ENCODE data around the gene ST8SIA1. TPM values are rescaled to one million over a fixed set of nuclear protein-coding genes. Genes with fewer than 3 reads are reported as not detected.

ST8SIA1 gene
- total and polyA plus RNA-seq, 2 of the 4 experiments (the other 2 are of a cell fraction): not detected

DNA sequence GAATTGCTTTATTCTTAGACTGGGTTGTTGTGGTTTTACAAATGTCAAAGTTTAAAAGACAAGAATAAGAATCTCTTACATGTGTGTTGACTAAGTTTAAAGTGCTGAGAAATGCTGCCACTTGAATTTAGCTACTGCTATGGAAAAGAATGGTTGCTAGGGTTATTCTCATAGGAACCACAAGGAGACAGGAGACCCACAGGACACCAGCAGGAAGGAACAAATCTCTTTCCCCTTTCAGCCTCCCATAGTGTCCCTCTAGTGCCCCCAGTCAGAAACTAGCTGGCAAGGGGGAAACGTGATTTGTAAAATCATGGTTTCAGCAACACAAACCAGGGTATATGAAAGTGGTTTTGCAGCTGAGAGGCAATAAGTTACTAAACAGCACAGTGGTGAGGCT lies 102.7 kb downstream of the ST8SIA1 start:
- Histone ChIP-seq H3K23ac (ENCODE audit: low read depth, low read length) (no peak overlapping the region), H4K5ac (ENCODE audit: low read depth, low read length) (peak overlapping the region; percentile 82; the same call in 1 of the 2 replicates), H2AK5ac (ENCODE audit: low read depth, low read length) (no peak overlapping the region), H3K36me3 (ENCODE audit: control insufficient read depth, insufficient read depth, low read length) (no peaks in the 10 kb centered on the region), H2BK20ac (ENCODE audit: low read depth, low read length) (no peak overlapping the region), H2BK5ac (ENCODE audit: low read depth, low read length, poor library complexity, severe bottlenecking) (no peak overlapping the region), H3K4ac (ENCODE audit: low read depth, low read length) (no peak overlapping the region), H3K27ac (ENCODE audit: insufficient read depth, low read length) (no peak overlapping the region), H3K27me3 (ENCODE audit: control insufficient read depth, insufficient read depth, low read length) (no peaks in the 10 kb centered on the region; the same call in 1 of the 2 replicates), H3K79me1 (ENCODE audit: low read depth in 1 of 2, low read length in 2 of 2) (no peaks in the 10 kb centered on the region), H3K9me3 (ENCODE audit: control insufficient read depth, insufficient read depth, low read length) (no peaks in the 10 kb centered on the region), H2BK15ac (ENCODE audit: low read depth, low read length) (peak overlapping the region; percentile 83; the same call in 2 of the 3 replicates), H2BK120ac (ENCODE audit: low read depth, low read length) (0 out of 2 replicates have a peak overlapping the region, but pooled peaks have one; percentile 33), H3K9me1 (ENCODE audit: insufficient read depth, low read length) (peaks cover 2% of the 10 kb centered on the region), H4K8ac (ENCODE audit: low read depth in 2 of 2, low read length in 2 of 2) (no peak overlapping the region), H3K18ac (ENCODE audit: low read depth, low read length) (peak overlapping the region; percentile 87), H2AK9ac (replicated peaks; ENCODE audit: low read depth, low read length, poor library complexity) (no peak overlapping the region), H3K4me1 (ENCODE audit: control insufficient read depth, insufficient read depth, low read length) (peaks cover 15% of the 10 kb centered on the region), H3K4me2 (ENCODE audit: low read depth, low read length) (no peak overlapping the region), H4K20me1 (ENCODE audit: insufficient read depth, low read length) (0 out of 2 replicates have a peak, but pooled peaks cover 3% of the 10 kb centered on the region), H3K9ac (ENCODE audit: low read depth, low read length) (no peak overlapping the region), H2AFZ (replicated peaks; ENCODE audit: low read length, poor library complexity) (no peak overlapping the region), H3K4me3 (ENCODE audit: insufficient read depth, low read depth, low read length) (no peak overlapping the region), H3K14ac (replicated peaks; ENCODE audit: low read depth, low read length) (0 out of 2 replicates have a peak overlapping the region, but pooled peaks have one; percentile 26), H3K56ac (ENCODE audit: extremely low read depth, insufficient read depth, low read length) (no peak overlapping the region), H4K91ac (ENCODE audit: insufficient read depth, low read depth, low read length) (0 out of 2 replicates have a peak overlapping the region, but pooled peaks have one; percentile 5)
- ChIA-PET POLR2A (ENCODE audit: unreplicated experiment) (no interaction called here), CTCF (interaction anchor here (0.7 to 2.1 kb wide), 2 partner anchors 31 to 103 kb away, joined by 3 to 11 read pairs; no protein-coding TSS in a partner anchor)
- ATAC-seq (ENCODE audit: low read depth) (no peak), DNase-seq (no peak)
- no TSS peak for BruUV-seq (replicated peaks)
- no CpG with 5 or more reads among the region's 1 CpG for WGBS, 2 experiments (ENCODE audit: extremely low coverage in 2 of 2, insufficient read length in 1 of 2)
- dilution Hi-C loops (cut with HindIII; ENCODE audit: low sequenced_read_pairs, unreplicated experiment) (no loop called here), in situ Hi-C loops (cut with MboI; ENCODE audit: low sequenced_read_pairs) (no loop called here), intact Hi-C loops (cut with micrococcal nuclease) (loop anchor here (2.0 to 5.0 kb wide), 2 partner anchors 40 to 103 kb away; partner anchors contain the start of gene ST8SIA1)
- no peak for TF ChIP-seq CEBPB (IDR thresholded peaks at IDR 0.05; ENCODE audit: low read depth, low read length)
- TF ChIP-seq RAD21 (IDR thresholded peaks at IDR 0.05; ENCODE audit: low read length): no peak
- TF ChIP-seq MAZ (IDR thresholded peaks at IDR 0.05; ENCODE audit: borderline replicate concordance, low read depth, low read length): no peak
- no peak for TF ChIP-seq BHLHE40 (IDR thresholded peaks at IDR 0.05; ENCODE audit: low read depth, low read length)
- TF ChIP-seq, protein P1, sequence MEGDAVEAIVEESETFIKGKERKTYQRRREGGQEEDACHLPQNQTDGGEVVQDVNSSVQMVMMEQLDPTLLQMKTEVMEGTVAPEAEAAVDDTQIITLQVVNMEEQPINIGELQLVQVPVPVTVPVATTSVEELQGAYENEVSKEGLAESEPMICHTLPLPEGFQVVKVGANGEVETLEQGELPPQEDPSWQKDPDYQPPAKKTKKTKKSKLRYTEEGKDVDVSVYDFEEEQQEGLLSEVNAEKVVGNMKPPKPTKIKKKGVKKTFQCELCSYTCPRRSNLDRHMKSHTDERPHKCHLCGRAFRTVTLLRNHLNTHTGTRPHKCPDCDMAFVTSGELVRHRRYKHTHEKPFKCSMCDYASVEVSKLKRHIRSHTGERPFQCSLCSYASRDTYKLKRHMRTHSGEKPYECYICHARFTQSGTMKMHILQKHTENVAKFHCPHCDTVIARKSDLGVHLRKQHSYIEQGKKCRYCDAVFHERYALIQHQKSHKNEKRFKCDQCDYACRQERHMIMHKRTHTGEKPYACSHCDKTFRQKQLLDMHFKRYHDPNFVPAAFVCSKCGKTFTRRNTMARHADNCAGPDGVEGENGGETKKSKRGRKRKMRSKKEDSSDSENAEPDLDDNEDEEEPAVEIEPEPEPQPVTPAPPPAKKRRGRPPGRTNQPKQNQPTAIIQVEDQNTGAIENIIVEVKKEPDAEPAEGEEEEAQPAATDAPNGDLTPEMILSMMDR (conservative IDR thresholded peaks at IDR 0.05; ENCODE audit: low read depth, low read length): no peak
- no peak for TF ChIP-seq SMC3 (IDR thresholded peaks at IDR 0.05; ENCODE audit: low read depth, low read length)
- TF ChIP-seq MAFK (IDR thresholded peaks at IDR 0.05; ENCODE audit: low read depth, low read length): no peak
- TF ChIP-seq NFE2L2 (IDR thresholded peaks at IDR 0.05; ENCODE audit: low read depth, low read length): no peak
- TF ChIP-seq CHD1 (IDR thresholded peaks at IDR 0.05; ENCODE audit: low read depth, low read length): no peak
- TF ChIP-seq, protein P2, sequence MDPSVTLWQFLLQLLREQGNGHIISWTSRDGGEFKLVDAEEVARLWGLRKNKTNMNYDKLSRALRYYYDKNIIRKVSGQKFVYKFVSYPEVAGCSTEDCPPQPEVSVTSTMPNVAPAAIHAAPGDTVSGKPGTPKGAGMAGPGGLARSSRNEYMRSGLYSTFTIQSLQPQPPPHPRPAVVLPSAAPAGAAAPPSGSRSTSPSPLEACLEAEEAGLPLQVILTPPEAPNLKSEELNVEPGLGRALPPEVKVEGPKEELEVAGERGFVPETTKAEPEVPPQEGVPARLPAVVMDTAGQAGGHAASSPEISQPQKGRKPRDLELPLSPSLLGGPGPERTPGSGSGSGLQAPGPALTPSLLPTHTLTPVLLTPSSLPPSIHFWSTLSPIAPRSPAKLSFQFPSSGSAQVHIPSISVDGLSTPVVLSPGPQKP (IDR thresholded peaks at IDR 0.05; ENCODE audit: borderline replicate concordance, low read depth, low read length): no peak
- TF ChIP-seq RCOR1 (IDR thresholded peaks at IDR 0.05; ENCODE audit: insufficient replicate concordance, low read length): no peak
- no peak for TF ChIP-seq RFX5 (IDR thresholded peaks at IDR 0.05; ENCODE audit: low read depth, low read length)
- TF ChIP-seq FOS (IDR thresholded peaks at IDR 0.05; ENCODE audit: low read depth, low read length): no peak
- TF ChIP-seq MXI1 (IDR thresholded peaks at IDR 0.05; ENCODE audit: borderline replicate concordance, low read depth, low read length): no peak
- TF ChIP-seq, protein P3, sequence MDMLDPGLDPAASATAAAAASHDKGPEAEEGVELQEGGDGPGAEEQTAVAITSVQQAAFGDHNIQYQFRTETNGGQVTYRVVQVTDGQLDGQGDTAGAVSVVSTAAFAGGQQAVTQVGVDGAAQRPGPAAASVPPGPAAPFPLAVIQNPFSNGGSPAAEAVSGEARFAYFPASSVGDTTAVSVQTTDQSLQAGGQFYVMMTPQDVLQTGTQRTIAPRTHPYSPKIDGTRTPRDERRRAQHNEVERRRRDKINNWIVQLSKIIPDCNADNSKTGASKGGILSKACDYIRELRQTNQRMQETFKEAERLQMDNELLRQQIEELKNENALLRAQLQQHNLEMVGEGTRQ (IDR thresholded peaks at IDR 0.05; ENCODE audit: low read depth, low read length): no peak
